ENCODE measurements around the gene TMUB1.

The TMUB1 gene

GRCh38 chr7:151058781-151059366 lies 24.4 kb downstream of the TMUB1 start:
- Histone ChIP-seq H3K9me2 (replicated peaks; ENCODE audit: low read depth, low read length) (no peaks in the 10 kb centered on the region), H2AFZ (ENCODE audit: low read length) (peak overlapping the region; percentile 69), H3F3A (ENCODE audit: low read depth) (no peaks in the 10 kb centered on the region), H3K79me2 (ENCODE audit: insufficient read depth, low read length) (peaks cover 40% of the 10 kb centered on the region), H3K4me1 (ENCODE audit: insufficient read depth, low read length, poor library complexity, severe bottlenecking) (peaks cover 33% of the 10 kb centered on the region), H4K20me1 (ENCODE audit: insufficient read depth, low read length, poor library complexity, severe bottlenecking) (peaks cover 28% of the 10 kb centered on the region), H3K9ac (ENCODE audit: low read depth, low read length, poor library complexity, severe bottlenecking) (peak overlapping the region; percentile 78), H3K27me3 (ENCODE audit: insufficient read depth, low read length, poor library complexity, severe bottlenecking) (no peaks in the 10 kb centered on the region), H3K36me3 (ENCODE audit: insufficient read depth, low read length) (no peaks in the 10 kb centered on the region), H3K9me3 (ENCODE audit: insufficient read depth, low read depth, low read length) (no peaks in the 10 kb centered on the region), H3K4me3 (ENCODE audit: low read length, poor library complexity, severe bottlenecking) (peak overlapping the region; percentile 93), H3K4me2 (ENCODE audit: low read depth, low read length, poor library complexity, severe bottlenecking) (peak overlapping the region; percentile 99)
- no peak for TF ChIP-seq EZH2phosphoT487 (IDR thresholded peaks at IDR 0.05; ENCODE audit: borderline replicate concordance)
- no peak for TF ChIP-seq CTCF (conservative IDR thresholded peaks at IDR 0.05; ENCODE audit: low read length)

GRCh38 chr7:151057989-151058780 lies 25.1 kb downstream of the TMUB1 start:
- Histone ChIP-seq H3K4me2 (ENCODE audit: low read depth, low read length, poor library complexity, severe bottlenecking) (peak overlapping the region; percentile 99), H2AFZ (ENCODE audit: low read length) (peak overlapping the region; percentile 78), H3F3A (ENCODE audit: low read depth) (no peaks in the 10 kb centered on the region), H4K20me1 (ENCODE audit: insufficient read depth, low read length, poor library complexity, severe bottlenecking) (peaks cover 28% of the 10 kb centered on the region), H3K27me3 (ENCODE audit: insufficient read depth, low read length, poor library complexity, severe bottlenecking) (no peaks in the 10 kb centered on the region), H3K9me3 (ENCODE audit: insufficient read depth, low read depth, low read length) (no peaks in the 10 kb centered on the region), H3K9me2 (replicated peaks; ENCODE audit: low read depth, low read length) (no peaks in the 10 kb centered on the region), H3K79me2 (ENCODE audit: insufficient read depth, low read length) (peaks cover 40% of the 10 kb centered on the region), H3K4me1 (ENCODE audit: insufficient read depth, low read length, poor library complexity, severe bottlenecking) (peaks cover 40% of the 10 kb centered on the region), H3K36me3 (ENCODE audit: insufficient read depth, low read length) (no peaks in the 10 kb centered on the region), H3K9ac (ENCODE audit: low read depth, low read length, poor library complexity, severe bottlenecking) (peak overlapping the region; percentile 78), H3K4me3 (ENCODE audit: low read length, poor library complexity, severe bottlenecking) (peak overlapping the region; percentile 93)
- TF ChIP-seq EZH2phosphoT487 (IDR thresholded peaks at IDR 0.05; ENCODE audit: borderline replicate concordance) (no peak), CTCF (conservative IDR thresholded peaks at IDR 0.05; ENCODE audit: low read length) (no peak)

GRCh38 chr7:151057506-151057988 lies 25.7 kb downstream of the TMUB1 start, which contains the start of gene CDK5:
CDK5 (minus strand) TSS chr7:151057897; CDS start chr7:151057848, 49 bp downstream.
- H4K20me1 ChIP-seq (ENCODE audit: insufficient read depth, low read length, poor library complexity, severe bottlenecking): peaks cover 27% of the 10 kb centered on the region
- no peaks in the 10 kb centered on the region for H3K36me3 ChIP-seq (ENCODE audit: insufficient read depth, low read length)
- no peaks in the 10 kb centered on the region for H3K9me3 ChIP-seq (ENCODE audit: insufficient read depth, low read depth, low read length)
- peaks cover 39% of the 10 kb centered on the region for H3K79me2 ChIP-seq (ENCODE audit: insufficient read depth, low read length)
- peak within 1 kb of the TSS; percentile 93 for H3K4me3 ChIP-seq (ENCODE audit: low read length, poor library complexity, severe bottlenecking)
- peak within 1 kb of the TSS; percentile 99 for H3K4me2 ChIP-seq (ENCODE audit: low read depth, low read length, poor library complexity, severe bottlenecking)
- H3K9ac ChIP-seq (ENCODE audit: low read depth, low read length, poor library complexity, severe bottlenecking): peak within 1 kb of the TSS; percentile 78
- TF ChIP-seq EZH2phosphoT487 (IDR thresholded peaks at IDR 0.05; ENCODE audit: borderline replicate concordance) (no peak), CTCF (conservative IDR thresholded peaks at IDR 0.05; ENCODE audit: low read length) (no peak)
- peak within 1 kb of the TSS; percentile 83 for H2AFZ ChIP-seq (ENCODE audit: low read length)
- peaks cover 45% of the 10 kb centered on the region for H3K4me1 ChIP-seq (ENCODE audit: insufficient read depth, low read length, poor library complexity, severe bottlenecking)
- no peaks in the 10 kb centered on the region for H3F3A ChIP-seq (ENCODE audit: low read depth)
- H3K27me3 ChIP-seq (ENCODE audit: insufficient read depth, low read length, poor library complexity, severe bottlenecking): no peaks in the 10 kb centered on the region
- no peaks in the 10 kb centered on the region for H3K9me2 ChIP-seq (replicated peaks; ENCODE audit: low read depth, low read length)
